Tibial nerve (tissue), 4 donors: ENCODE measurements around the gene PLEKHO1.

Experiments used
- CTCF ChIP-seq, 5 experiments: fragments of 200-600 bp in 3 of 5; fragments of 450-650 bp in 2 of 5; sonication (generic) in 3 of 5; IDR thresholded peaks; one replicate each; pipeline ENCODE4 v1.5.1; 2016 to 2019; ENCODE audit warnings: antibody characterized with exemption in 5 of 5, mild to moderate bottlenecking in 3 of 5, moderate library complexity in 2 of 5
- EP300 ChIP-seq, 2 donors: sonication (generic); formaldehyde crosslinking; IDR thresholded peaks; one replicate each; pipeline ENCODE4 v1.6.1; 2017; ENCODE audit warnings: antibody characterized with exemption in 2 of 2, mild to moderate bottlenecking in 1 of 2

GRCh38 chr1:150162582-150162861 lies 12.8 kb downstream of the PLEKHO1 start:
- no peak for TF ChIP-seq EP300 (IDR thresholded peaks at IDR 0.05)
- no peak for TF ChIP-seq CTCF (IDR thresholded peaks at IDR 0.05)
